GM12892 (cell line): Measurements from ENCODE around the gene SAC3D1.
A peak's percentile ranks its signal among the peaks of the same experiment; 100 is the strongest.

Experiments
- DNase-seq: peaks from one replicate; pipeline ENCODE4 v3.0.0; 2011; ENCODE audit not compliant: insufficient read length
- FAIRE-seq: peaks from 2 replicates; lab custom pipeline; 2011; peaks lifted over from hg19 to GRCh38; lab: Jason Lieb, UNC
- POLR2A ChIP-seq: IDR thresholded peaks from 2 replicates; pipeline ENCODE4 v1.6.1; 2011; ENCODE audit warnings: low read depth, low read length, control low read depth
- POLR2AphosphoS5 ChIP-seq: IDR thresholded peaks from 2 replicates; pipeline ENCODE4 v1.6.1; 2011; ENCODE audit warnings: low read depth, low read length, control low read depth
- TAF1 ChIP-seq: IDR thresholded peaks from 2 replicates; pipeline ENCODE4 v1.6.1; 2011; ENCODE audit warnings: low read depth, mild to moderate bottlenecking, control low read depth, low read length, borderline replicate concordance

The SAC3D1 gene

DNA sequence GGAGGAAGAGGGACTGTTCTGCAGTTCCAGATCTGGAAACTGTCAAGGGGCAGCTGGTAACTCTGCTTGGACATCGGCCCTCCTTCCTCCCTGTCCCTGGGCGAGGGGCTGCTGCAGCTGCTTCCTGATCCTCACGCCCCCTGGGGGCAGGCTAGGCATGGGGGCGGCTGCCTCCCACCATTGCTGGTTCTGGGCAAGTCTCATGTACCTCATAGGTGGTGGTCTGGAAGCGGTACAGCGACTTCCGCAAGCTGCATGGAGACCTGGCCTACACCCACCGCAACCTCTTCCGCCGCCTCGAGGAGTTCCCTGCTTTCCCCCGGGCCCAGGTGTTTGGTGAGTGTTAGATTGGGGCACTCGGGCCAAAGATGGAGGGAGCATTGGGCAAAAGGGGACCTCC is 8.8 kb upstream of the SAC3D1 start:
- DNase-seq (no peak), FAIRE-seq (no peak)
- TF ChIP-seq TAF1 (no peak), POLR2A (no peak), POLR2AphosphoS5 (no peak)

DNA sequence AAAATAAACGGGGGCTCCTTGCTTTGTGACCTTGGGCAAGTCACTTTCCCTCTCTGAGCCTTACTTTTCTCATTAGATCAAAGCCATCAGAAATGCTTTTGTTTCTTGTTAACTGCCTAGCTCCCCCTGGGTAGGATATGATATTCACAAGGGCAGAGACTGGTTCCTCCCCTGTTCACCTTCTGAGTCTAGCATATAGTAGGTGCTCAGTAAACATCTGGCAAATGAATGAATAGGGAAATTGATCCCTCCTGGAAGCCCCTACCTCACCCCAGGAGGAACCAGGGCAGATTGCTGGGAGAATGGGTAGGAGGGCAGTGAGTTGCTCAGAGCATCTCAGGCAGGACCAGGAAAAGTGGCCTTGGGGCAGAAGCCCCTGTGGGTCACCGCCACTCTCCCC is 6.6 kb upstream of the SAC3D1 start:
- no peak for DNase-seq
- no peak for FAIRE-seq
- TF ChIP-seq POLR2AphosphoS5 (no peak), POLR2A (no peak), TAF1 (no peak)

DNA sequence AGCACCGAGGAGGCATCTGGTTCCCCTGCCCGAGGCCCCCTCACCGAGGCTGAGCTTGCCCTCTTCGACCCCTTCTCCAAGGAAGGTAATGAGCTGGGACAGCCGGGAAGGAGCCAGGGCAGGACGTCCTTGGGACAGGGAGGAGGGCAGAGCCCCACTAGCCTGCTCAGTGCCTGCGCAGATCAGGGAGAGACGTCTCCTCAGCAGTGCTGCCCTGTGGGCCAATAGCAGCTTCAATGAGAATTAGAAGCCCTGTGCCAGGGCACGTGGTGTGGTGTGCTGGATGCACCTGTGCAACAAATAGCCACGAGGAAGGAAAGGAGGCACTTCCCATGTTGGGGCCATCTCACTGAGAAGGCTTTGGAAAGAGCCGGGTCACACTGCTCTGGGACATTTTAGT is 5.4 kb upstream of the SAC3D1 start:
- DNase-seq, result no peak
- no peak for FAIRE-seq
- TF ChIP-seq POLR2A (no peak), POLR2AphosphoS5 (no peak)

DNA sequence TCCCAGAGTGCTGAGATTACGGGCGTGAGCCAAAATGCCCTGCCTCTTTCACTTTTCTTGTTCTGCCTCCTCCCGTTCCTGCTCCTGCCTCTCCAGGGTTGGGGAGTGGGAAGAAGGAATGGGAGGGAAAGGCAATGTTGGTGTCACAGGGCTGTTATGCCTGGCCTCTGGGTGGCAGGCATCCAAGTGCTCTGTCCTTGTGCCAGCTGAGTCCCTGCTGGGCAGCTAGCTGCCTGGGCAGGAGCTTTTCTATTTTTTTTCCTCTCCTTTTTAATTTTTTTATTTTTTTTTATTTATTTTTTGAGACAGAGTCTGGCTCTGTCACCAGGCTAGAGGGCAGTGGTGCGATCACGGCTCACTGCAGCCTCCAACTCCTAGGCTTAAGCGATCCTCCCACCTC is 4.1 kb upstream of the SAC3D1 start:
- FAIRE-seq (no peak), DNase-seq (no peak)
- TF ChIP-seq TAF1, result no peak
- no peak for TF ChIP-seq POLR2AphosphoS5
- no peak for TF ChIP-seq POLR2A

DNA sequence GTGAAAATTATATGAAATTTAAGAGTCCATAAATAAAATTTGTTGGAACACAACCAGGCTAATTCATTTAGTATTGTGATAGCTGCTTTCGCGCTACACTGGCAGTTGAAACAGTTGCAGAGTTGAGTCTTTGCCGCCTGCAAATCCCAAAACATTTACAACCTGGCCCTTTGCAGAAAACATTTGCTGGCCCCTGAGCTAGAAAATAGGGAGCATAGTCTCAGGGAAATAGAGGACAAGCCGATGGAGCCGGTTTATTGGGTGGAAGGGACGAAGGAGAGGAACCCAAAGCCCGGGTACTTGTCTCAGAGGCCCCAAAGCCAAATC is 527 bp upstream of the SAC3D1 start:
- FAIRE-seq (no peak), DNase-seq (no peak)
- TF ChIP-seq TAF1 (no peak), POLR2AphosphoS5 (no peak), POLR2A (no peak)

DNA sequence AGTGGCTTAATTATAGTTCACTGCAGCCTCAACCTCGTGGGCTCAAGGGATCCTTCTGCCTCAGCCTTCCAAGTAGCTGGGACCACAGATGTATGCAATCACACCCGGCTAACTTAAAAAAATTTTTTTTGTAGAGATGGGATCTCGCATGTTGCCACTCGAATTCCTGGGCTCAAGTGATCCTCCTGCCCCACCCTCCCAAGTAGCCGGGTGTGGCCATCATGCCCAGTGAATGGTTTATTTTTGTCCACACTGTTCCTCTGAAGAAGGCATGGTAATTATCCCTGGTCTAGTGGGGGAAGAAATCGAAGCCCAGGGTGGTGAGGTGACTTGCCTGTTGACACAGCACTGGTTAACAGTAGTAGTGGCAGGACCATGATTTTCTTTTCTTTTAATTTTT is 1.9 kb downstream of the SAC3D1 start:
- FAIRE-seq (no peak), DNase-seq (no peak)
- TF ChIP-seq POLR2A (no peak), POLR2AphosphoS5 (no peak), TAF1 (no peak)

DNA sequence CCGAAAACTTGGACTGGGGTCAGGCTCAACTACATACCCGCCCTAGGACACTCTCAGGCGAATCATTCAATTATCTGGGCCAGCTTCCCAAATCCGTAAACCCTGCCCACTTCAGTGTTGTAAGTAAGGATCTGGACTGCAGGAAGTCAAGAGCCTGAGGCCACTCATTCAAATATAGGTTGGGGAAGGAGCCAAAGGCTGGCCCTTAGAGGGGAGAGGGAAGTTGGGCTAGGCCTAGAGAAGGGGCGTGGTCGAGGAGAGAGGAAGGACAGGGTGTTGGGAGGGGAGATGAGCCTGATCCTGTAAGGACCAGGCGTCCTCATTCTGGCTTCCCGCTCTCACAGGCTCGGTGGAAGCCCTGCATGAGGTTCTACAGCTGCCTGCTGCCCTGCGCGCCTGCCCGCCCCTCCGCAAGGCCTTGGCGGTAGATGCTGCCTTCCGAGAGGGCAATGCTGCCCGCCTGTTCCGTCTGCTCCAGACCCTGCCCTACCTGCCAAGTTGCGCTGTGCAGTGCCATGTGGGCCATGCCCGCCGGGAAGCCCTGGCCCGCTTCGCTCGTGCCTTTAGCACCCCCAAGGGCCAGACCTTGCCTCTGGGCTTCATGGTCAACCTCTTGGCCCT is 3.0 kb downstream of the SAC3D1 start:
- DNase-seq (no peak), FAIRE-seq (no peak)
- TF ChIP-seq TAF1 (no peak), POLR2AphosphoS5 (no peak), POLR2A (no peak)

DNA sequence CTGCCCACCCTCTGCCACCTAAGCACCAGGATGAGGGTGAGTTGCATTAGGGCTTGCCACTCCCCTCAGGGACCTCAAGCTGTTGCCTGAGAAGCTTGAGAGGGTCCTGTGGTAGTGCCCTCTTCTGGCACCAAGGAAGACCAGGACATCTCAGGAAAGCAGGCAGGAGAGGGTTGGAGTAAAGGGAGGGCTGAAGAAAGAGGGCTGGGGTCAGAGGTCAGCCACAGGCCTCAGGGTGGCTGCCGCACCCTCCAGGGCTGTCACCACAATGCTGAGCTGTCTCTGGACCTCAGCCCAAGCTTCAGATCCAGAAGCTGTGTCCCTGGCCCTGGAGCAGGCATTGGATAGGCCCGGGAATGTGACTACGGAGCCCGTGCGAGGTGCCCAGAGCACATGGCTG is 4.1 kb downstream of the SAC3D1 start:
- no peak for DNase-seq
- TF ChIP-seq POLR2AphosphoS5 (no peak), POLR2A (no peak), TAF1 (no peak)
- no peak for FAIRE-seq

DNA sequence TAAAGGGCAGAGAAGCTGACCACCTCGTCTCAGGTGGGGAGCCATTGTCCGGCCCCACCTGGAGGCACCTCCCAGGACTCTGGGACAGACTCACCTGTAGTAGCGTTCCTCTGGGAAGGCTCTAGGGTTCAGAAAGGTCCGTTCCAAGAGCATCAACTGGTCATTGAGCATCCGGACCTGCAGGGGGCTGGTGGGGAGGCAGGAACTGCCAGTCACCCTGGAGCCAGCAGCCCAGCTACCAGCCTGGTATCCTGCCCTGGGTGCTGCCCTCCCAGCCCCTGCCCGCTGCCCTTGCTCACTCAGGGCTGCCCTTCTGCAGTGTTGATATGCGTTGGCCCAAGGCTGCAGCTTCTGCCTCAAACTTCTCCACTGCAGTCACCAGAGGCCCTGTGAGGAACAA is 4.7 kb downstream of the SAC3D1 start:
- DNase-seq (no peak), FAIRE-seq (no peak)
- TF ChIP-seq POLR2AphosphoS5, result no peak
- no peak for TF ChIP-seq TAF1
- TF ChIP-seq POLR2A, result no peak

DNA sequence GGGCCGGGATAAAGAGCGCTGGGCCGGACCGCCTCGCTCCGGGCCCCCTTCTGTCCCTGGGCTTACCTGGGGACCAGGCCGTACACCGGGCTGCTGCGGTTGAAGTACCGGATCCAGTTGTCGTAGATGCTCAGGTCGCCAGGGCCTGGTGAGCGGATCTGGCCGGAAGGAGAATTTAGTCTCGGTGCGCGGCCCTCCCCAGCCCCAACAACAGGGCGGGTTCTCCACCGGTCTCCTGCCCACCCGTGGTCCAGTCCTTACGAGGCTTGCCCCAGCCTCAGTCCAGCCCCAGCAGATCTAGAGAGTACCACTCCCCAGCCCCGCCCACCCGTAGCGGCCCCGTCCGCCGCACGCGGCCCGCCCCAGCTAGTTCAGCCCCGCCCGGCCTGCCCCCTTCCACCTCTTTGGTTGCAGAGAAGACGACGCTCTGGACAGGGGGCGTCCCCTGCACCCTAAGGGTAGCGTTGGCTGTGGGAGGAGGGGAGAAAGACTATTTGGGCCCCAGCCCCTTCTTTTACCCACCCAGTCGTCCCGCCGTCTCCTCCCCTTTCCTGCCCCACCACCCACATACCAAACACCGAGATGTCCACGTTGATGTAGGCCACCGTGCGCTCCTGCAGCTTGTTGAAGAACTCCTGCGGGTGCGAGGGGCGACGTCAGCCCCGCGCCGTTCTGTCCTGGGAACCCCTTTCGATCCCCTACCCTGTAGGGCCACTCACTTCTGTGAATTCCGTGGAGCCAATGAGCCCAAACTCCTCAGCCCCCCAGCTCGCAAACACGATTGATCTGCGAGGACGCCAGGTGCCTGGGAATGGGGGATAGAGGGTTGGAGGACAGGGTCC is 6.8 kb downstream of the SAC3D1 start:
- peak; percentile 71 for FAIRE-seq
- DNase-seq, result peak; percentile 62
- no peak for TF ChIP-seq TAF1
- TF ChIP-seq POLR2AphosphoS5, result no peak
- TF ChIP-seq POLR2A, result no peak

DNA sequence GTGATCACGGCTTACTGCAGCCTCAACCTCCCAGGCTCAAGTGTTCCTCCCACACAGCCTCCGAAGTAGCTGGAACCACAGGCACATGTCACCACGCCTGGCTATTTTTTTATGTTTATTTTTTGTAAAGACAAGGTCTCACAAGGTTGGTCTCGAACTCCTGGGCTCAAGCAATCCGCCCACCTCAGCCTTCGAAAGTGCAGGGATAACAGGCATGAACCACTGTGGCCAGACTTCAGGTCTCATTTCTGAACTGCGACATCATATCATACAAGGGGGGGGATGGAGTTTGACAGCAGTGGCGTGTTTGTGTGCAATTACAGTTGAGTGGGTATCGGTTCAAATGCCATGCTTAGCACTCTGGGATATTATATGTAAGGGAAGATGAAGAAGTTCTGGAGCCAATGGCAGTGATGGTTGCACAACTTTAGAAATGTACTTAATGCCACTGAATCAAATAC is 10.4 kb downstream of the SAC3D1 start:
- no peak for FAIRE-seq
- no peak for TF ChIP-seq POLR2A
- no peak for TF ChIP-seq POLR2AphosphoS5
- no peak for TF ChIP-seq TAF1
- DNase-seq, result no peak

DNA sequence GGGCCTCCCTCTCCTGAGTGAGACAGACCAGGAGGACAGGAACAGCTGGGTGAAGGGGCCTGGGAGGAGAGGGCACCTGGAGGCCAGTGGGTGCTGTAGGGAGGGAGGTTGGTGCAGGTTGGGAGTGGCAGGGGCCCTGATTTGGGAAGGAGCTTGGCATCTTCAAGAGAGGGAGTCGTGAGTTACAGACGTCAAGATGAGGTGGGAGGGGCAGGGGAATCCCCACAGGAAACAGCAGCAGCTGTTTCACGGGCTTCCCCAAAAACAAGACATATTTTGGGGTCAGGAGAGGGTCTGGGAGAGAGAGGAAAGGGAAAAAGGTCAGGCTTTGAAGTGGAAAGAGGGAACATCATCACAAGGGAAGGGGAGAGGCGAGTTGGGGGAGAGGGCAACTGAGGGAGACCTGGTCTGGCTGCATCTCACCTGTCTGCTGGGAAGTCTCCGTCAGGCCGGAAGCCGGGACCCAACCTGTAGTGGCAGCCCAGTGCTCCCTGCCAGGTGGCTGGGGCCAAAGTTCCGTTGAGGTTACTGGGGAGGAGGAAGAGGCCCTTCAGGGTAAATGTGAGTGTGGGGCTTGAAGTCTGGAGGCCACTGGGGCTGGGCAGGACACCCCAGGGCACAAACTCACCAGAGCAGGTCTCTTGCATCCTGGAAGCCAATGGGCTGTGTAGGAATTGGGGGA is 13.0 kb downstream of the SAC3D1 start:
- DNase-seq, result no peak
- no peak for FAIRE-seq
- TF ChIP-seq POLR2A (no peak), TAF1 (no peak), POLR2AphosphoS5 (no peak)
